Esophagus squamous epithelium (tissue), 4 donors: ENCODE results near the gene SLC25A2.

Experiments
- CTCF ChIP-seq, 6 experiments: fragments of 450-650 bp in 4 of 6; fragments of 200-600 bp in 2 of 6; sonication (generic) in 2 of 6; IDR thresholded peaks; one replicate each; pipeline ENCODE4 v1.5.1; 2016 to 2019; ENCODE audit warnings: antibody characterized with exemption in 6 of 6, mild to moderate bottlenecking in 4 of 6, moderate library complexity in 4 of 6
- POLR2A ChIP-seq, 4 donors: fragments of 450-650 bp; IDR thresholded peaks; one replicate each; pipeline ENCODE4 v1.6.1; 2017; ENCODE audit warnings: antibody characterized with exemption in 4 of 4, mild to moderate bottlenecking in 4 of 4, moderate library complexity in 3 of 4

DNA sequence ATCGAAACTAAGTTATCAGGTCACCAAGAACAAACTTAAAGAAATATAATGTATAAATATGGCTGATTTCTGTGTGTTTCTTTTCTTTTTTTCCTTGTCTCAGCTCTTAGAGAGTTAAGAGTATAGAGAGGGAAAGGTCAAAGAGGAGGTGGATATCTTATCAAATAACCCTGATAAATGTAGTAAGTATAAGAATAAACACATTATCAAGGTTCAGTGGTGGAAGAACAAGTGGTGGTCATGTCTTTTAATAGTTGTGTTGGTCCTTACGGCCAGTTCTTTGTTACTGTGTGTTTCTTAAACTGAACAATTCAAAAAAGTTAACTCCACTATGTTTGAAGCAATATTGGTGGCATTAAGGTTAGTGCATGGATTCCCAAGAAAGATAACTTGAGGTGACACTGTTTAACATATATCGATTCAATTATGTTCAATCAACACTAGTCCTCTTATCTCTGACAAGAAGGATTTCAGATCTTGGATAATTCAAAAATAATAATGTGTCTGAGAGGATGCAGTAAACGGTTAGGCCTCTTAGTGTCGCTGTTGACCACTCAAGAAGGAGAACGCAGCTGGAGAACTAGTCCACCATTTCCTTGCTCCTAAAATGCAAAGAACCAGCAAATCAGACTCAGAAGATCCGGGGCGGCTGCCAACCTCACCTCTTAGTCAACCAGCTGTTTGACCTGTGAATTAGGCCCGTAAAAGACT, 39.5 kb upstream of the SLC25A2 start, which contains the start of gene PCDHGA3:
- peak in 2 of 6 experiments; percentile 13 to 23 for TF ChIP-seq CTCF (IDR thresholded peaks at IDR 0.05)
- no peak for TF ChIP-seq POLR2A (IDR thresholded peaks at IDR 0.05)
